Keratinocyte (primary cell): Measurements from ENCODE around the gene RNF212. TPM values are rescaled to one million over a fixed set of nuclear protein-coding genes. Genes with fewer than 3 reads are reported as not detected.
A peak's percentile ranks its signal among the peaks of the same experiment; 100 is the strongest.

Experiments
- DNase-seq: peaks from one replicate; pipeline ENCODE4 v3.0.0-alpha.2; 2011; ENCODE audit warnings: low read depth, missing footprints, low spot score
- FAIRE-seq: peaks from 2 replicates; lab custom pipeline; 2011; peaks lifted over from hg19 to GRCh38; lab: Jason Lieb, UNC
- H2AFZ ChIP-seq: 2 replicates; pipeline ENCODE4 v1.6.0; 2012; ENCODE audit warnings: low read length, control low read depth, inconsistent platforms; ENCODE audit not compliant: control insufficient read depth
- H3K27ac ChIP-seq: 2 replicates; pipeline ENCODE4 v1.5.1; 2011; ENCODE audit warnings: low read length; ENCODE audit not compliant: control insufficient read depth, insufficient read depth
- H3K27me3 ChIP-seq: 3 replicates; pipeline ENCODE4 v1.6.0; 2011; ENCODE audit warnings: low read length; ENCODE audit not compliant: control insufficient read depth, insufficient read depth; ENCODE audit errors: extremely low read depth
- H3K36me3 ChIP-seq, 2 experiments: 2 replicates in 1 of 2; 3 replicates in 1 of 2; pipeline ENCODE4 v1.5.1; 2011; ENCODE audit warnings: low read length in 2 of 2, mild to moderate bottlenecking in 1 of 2; ENCODE audit not compliant: control insufficient read depth in 2 of 2, insufficient read depth in 2 of 2; ENCODE audit errors: extremely low read depth in 1 of 2
- H3K4me1 ChIP-seq: 3 replicates; pipeline ENCODE4 v1.5.1; 2011; ENCODE audit warnings: low read length; ENCODE audit not compliant: control insufficient read depth, insufficient read depth; ENCODE audit errors: extremely low read depth
- H3K4me2 ChIP-seq: 3 replicates; pipeline ENCODE4 v1.6.0; 2011; ENCODE audit warnings: low read depth, low read length; ENCODE audit not compliant: control insufficient read depth, insufficient read depth; ENCODE audit errors: extremely low read depth
- H3K4me3 ChIP-seq, 3 experiments: fragments of 200-600 bp in 1 of 3; sonication (generic) in 1 of 3; 2 replicates in 2 of 3; 3 replicates in 1 of 3; pipeline ENCODE4 v1.5.1; 2011 to 2016; ENCODE audit warnings: low read length in 3 of 3, mild to moderate bottlenecking in 3 of 3, control low read depth in 2 of 3, inconsistent platforms in 1 of 3, low read depth in 1 of 3, mixed read lengths in 1 of 3, mixed run types in 1 of 3, moderate library complexity in 1 of 3; ENCODE audit not compliant: control insufficient read depth in 2 of 3, insufficient read depth in 2 of 3; ENCODE audit errors: extremely low read depth in 1 of 3
- H3K79me2 ChIP-seq: 2 replicates; pipeline ENCODE4 v1.6.0; 2012; ENCODE audit warnings: low read length; ENCODE audit not compliant: control insufficient read depth, insufficient read depth
- H3K9ac ChIP-seq: 3 replicates; pipeline ENCODE4 v1.6.0; 2011; ENCODE audit warnings: low read length; ENCODE audit not compliant: control insufficient read depth, insufficient read depth; ENCODE audit errors: extremely low read depth
- H3K9me1 ChIP-seq: 3 replicates; pipeline ENCODE4 v1.6.0; 2011; ENCODE audit warnings: low read length; ENCODE audit not compliant: control insufficient read depth, insufficient read depth; ENCODE audit errors: extremely low read depth
- H3K9me3 ChIP-seq: 2 replicates; pipeline ENCODE4 v1.5.1; 2012; ENCODE audit warnings: low read depth, low read length; ENCODE audit not compliant: control insufficient read depth
- H4K20me1 ChIP-seq: 3 replicates; pipeline ENCODE4 v1.6.0; 2011; ENCODE audit warnings: low read length; ENCODE audit not compliant: control insufficient read depth, insufficient read depth; ENCODE audit errors: extremely low read depth
- CTCF ChIP-seq, 3 experiments: IDR thresholded peaks in 1 of 3; conservative IDR thresholded peaks in 1 of 3; optimal IDR thresholded peaks in 1 of 3; 2 replicates in 2 of 3; 3 replicates in 1 of 3; pipeline versions ENCODE3 to v1.5.1; 2011; ENCODE audit warnings: low read length in 3 of 3, mild to moderate bottlenecking in 3 of 3, moderate library complexity in 2 of 3, control low read depth in 1 of 3, inconsistent platforms in 1 of 3; ENCODE audit not compliant: insufficient read depth in 2 of 3; ENCODE audit errors: extremely low read depth in 1 of 3
- EZH2 ChIP-seq: IDR thresholded peaks from one replicate; pipeline ENCODE4 v1.6.1; 2012; ENCODE audit warnings: inconsistent platforms, mild to moderate bottlenecking, low read length, moderate library complexity
- dilution Hi-C: fragments of 300-500 bp; cut with MboI; formaldehyde crosslinking; loops from one replicate; pipeline ENCODE4 v1.7.0; 2020; ENCODE audit warnings: low sequenced_read_pairs; ENCODE audit not compliant: extremely low pct_ligation_motif_present
- polyA plus RNA-seq, 5 experiments: library from polyadenylated mRNA; depleted of rRNA in 3 of 5; stranded (reverse) in 3 of 5; stranded (forward) in 1 of 5; unstranded in 1 of 5; fragments of >200 nt; gene quantifications; 1 replicate in 1 of 5; 2 replicates in 3 of 5; 3 replicates in 1 of 5; pipeline versions ENCODE4 v1.2.1 to v1.2.3, GENCODE V29; 2011 to 2012; ENCODE audit warnings: missing spikeins in 2 of 5, low read depth in 1 of 5, low replicate concordance in 1 of 5

Gene RNF212
- polyA plus RNA-seq, 1 donor (not counting 4 experiments of a cell fraction or from before 2014, with no cell fraction given): 0.16 TPM

GRCh38 chr4:1133033-1133432, 19.7 kb upstream of the RNF212 start:
- TF ChIP-seq CTCF (optimal IDR thresholded peaks at IDR 0.05 in 1 of 3, IDR thresholded peaks at IDR 0.05 in 1 of 3, conservative IDR thresholded peaks at IDR 0.05 in 1 of 3; ENCODE audit: extremely low read depth in 1 of 3, insufficient read depth in 2 of 3, low read length in 3 of 3): no peak
- no peak for TF ChIP-seq EZH2
- dilution Hi-C loops: no loop called here

GRCh38 chr4:1130316-1131186, 17.2 kb upstream of the RNF212 start:
- Histone ChIP-seq H2AFZ (no peak overlapping the region), H3K9me1 (no peaks in the 10 kb centered on the region), H3K36me3 (no peaks in the 10 kb centered on the region), H3K79me2 (no peaks in the 10 kb centered on the region), H3K4me1 (no peaks in the 10 kb centered on the region), H3K9me3 (no peaks in the 10 kb centered on the region), H3K4me2 (no peak overlapping the region), H3K4me3 (no peak overlapping the region), H3K27ac (no peak overlapping the region), H3K27me3 (no peaks in the 10 kb centered on the region), H3K9ac (no peak overlapping the region), H4K20me1 (no peaks in the 10 kb centered on the region)
- TF ChIP-seq CTCF (optimal IDR thresholded peaks at IDR 0.05 in 1 of 3, IDR thresholded peaks at IDR 0.05 in 1 of 3, conservative IDR thresholded peaks at IDR 0.05 in 1 of 3; ENCODE audit: extremely low read depth in 1 of 3, insufficient read depth in 2 of 3, low read length in 3 of 3): peak; percentile 98 to 99 (median 99)
- TF ChIP-seq EZH2: no peak
- FAIRE-seq (peak; percentile 97), DNase-seq (peak; percentile 13)
- dilution Hi-C loops: no loop called here

More at GRCh38 chr4:1133033-1133432, 19.7 kb upstream of the RNF212 start:
- Histone ChIP-seq H3K27me3 (peaks cover 4% of the 10 kb centered on the region), H3K9ac (no peak overlapping the region), H3K9me1 (no peaks in the 10 kb centered on the region), H3K79me2 (no peaks in the 10 kb centered on the region), H3K27ac (no peak overlapping the region), H3K4me1 (no peaks in the 10 kb centered on the region), H3K36me3 (no peaks in the 10 kb centered on the region), H3K4me3 (no peak overlapping the region), H3K9me3 (no peaks in the 10 kb centered on the region), H3K4me2 (no peak overlapping the region), H4K20me1 (no peaks in the 10 kb centered on the region), H2AFZ (no peak overlapping the region)
- FAIRE-seq (no peak), DNase-seq (no peak)
